Endodermal cell (in vitro differentiated cells): Measurements from ENCODE around the gene GRIN2D. TPM values are rescaled to one million over a fixed set of nuclear protein-coding genes. Genes with fewer than 3 reads are reported as not detected.
A peak's percentile ranks its signal among the peaks of the same experiment; 100 is the strongest.

ENCODE experiments used
- DNase-seq: peaks from one replicate; pipeline ENCODE4 v3.0.0-alpha.2; 2017
- H3K27ac ChIP-seq: 2 replicates; pipeline ENCODE4 v1.5.1; 2013; ENCODE audit warnings: mild to moderate bottlenecking, low read depth, low read length, moderate library complexity
- H3K27me3 ChIP-seq: 2 replicates; pipeline ENCODE4 v1.6.1; 2013; ENCODE audit warnings: mild to moderate bottlenecking, low read length, moderate library complexity; ENCODE audit not compliant: insufficient read depth, control insufficient read depth, poor library complexity, severe bottlenecking
- H3K36me3 ChIP-seq: 2 replicates; pipeline ENCODE4 v1.7.0; 2013; ENCODE audit warnings: mild to moderate bottlenecking, low read length, moderate library complexity; ENCODE audit not compliant: control insufficient read depth, insufficient read depth
- H3K4me1 ChIP-seq: one replicate; pipeline ENCODE4 v1.7.0; 2013; ENCODE audit warnings: low read length; ENCODE audit not compliant: control insufficient read depth, insufficient read depth
- H3K4me3 ChIP-seq: 2 replicates; pipeline ENCODE4 v1.5.1; 2013; ENCODE audit warnings: mild to moderate bottlenecking, low read length, moderate library complexity
- H3K9ac ChIP-seq: 2 replicates; pipeline ENCODE4 v1.6.1; 2013; ENCODE audit warnings: mild to moderate bottlenecking, low read length, moderate library complexity; ENCODE audit not compliant: poor library complexity, severe bottlenecking; ENCODE audit errors: extremely low read depth
- H3K9me3 ChIP-seq: 2 replicates; pipeline ENCODE4 v1.6.1; 2013; ENCODE audit warnings: mild to moderate bottlenecking, low read length, moderate library complexity; ENCODE audit not compliant: control insufficient read depth
- H3K27ac Mint-ChIP-seq: 2 replicates; pipeline ENCODE4 v1.8.0; 2020; ENCODE audit warnings: mixed read lengths
- H3K27me3 Mint-ChIP-seq: 2 replicates; pipeline ENCODE4 v1.8.0; 2021; ENCODE audit warnings: mild to moderate bottlenecking, mixed read lengths; ENCODE audit not compliant: insufficient read depth
- H3K36me3 Mint-ChIP-seq: 2 replicates; pipeline ENCODE4 v1.8.0; 2020; ENCODE audit warnings: low read depth, mixed read lengths
- H3K4me1 Mint-ChIP-seq: 2 replicates; pipeline ENCODE4 v1.8.0; 2020; ENCODE audit warnings: mixed read lengths
- H3K4me3 Mint-ChIP-seq: 2 replicates; pipeline ENCODE4 v1.8.0; 2020; ENCODE audit warnings: mild to moderate bottlenecking, moderate library complexity, mixed read lengths
- H3K9me3 Mint-ChIP-seq: 2 replicates; pipeline ENCODE4 v1.8.0; 2020; ENCODE audit warnings: mild to moderate bottlenecking, mixed read lengths
- WGBS, 2 experiments: methylation state at CpG; one replicate each; pipeline versions ENCODE4 v1.1.5 to v1.1.7; 2013; ENCODE audit warnings: missing lambda C conversion rate in 2 of 2, mixed read lengths in 1 of 2; ENCODE audit not compliant: insufficient coverage in 1 of 2, insufficient read length in 1 of 2; 5-methylcytosine and 5-hydroxymethylcytosine counted together
- total RNA-seq, 2 donors: library from RNA; stranded (reverse); fragmentation: NEBNext Ultra II Directional in 1 of 2; extraction: Animal tissue kit (Norgen Biotek cat#: 25700) in 1 of 2; gene quantifications; 2 replicates in 1 of 2; 3 replicates in 1 of 2; pipeline ENCODE4 v1.2.1, GENCODE V29; 2021
- TF ChIP-seq, protein P1 (sequence below): fragments of 200-600 bp; sonication (generic); conservative IDR thresholded peaks from 2 replicates; pipeline ENCODE4 v1.5.0; 2021; ENCODE audit warnings: antibody characterized with exemption, mild to moderate bottlenecking

GRIN2D gene
- total RNA-seq, 2 donors from 2014 or later = 0.77 to 1.2 TPM

DNA sequence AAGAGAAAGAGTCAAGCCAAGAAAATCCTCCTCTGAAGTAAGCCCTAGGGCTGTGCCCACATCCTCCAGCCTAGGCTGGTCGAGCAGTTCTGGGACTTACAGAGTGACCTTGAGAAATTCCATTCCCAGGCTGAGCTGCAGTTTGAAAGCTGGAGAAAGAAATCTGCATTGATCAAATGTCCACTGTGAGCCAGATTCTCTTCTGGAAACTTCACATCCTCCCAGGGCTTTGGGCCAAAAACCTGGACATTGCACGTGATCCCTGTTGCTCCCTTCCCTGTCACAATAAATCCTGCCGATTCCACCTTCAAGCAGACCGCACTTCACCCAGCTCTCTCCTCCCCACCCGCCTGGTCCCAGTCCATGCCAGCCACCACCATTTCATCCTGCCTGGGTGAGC is 45.4 kb upstream of the GRIN2D start:
- Histone ChIP-seq H3K36me3 (no peaks in the 10 kb centered on the region), H3K27ac (no peak overlapping the region), H3K27me3 (no peaks in the 10 kb centered on the region), H3K4me3 (no peak overlapping the region), H3K9ac (no peak overlapping the region), H3K9me3 (no peaks in the 10 kb centered on the region), H3K4me1 (no peaks in the 10 kb centered on the region)
- no peak overlapping the region for H3K4me3 Mint-ChIP-seq
- WGBS, 2 experiments = 88 to 92% methylated on average over 5 of the region's 5 CpGs
- peak overlapping the region; percentile 1 for H3K27ac Mint-ChIP-seq
- H3K27me3 Mint-ChIP-seq = no peaks in the 10 kb centered on the region
- H3K9me3 Mint-ChIP-seq = no peaks in the 10 kb centered on the region
- no peaks in the 10 kb centered on the region for H3K4me1 Mint-ChIP-seq
- no peaks in the 10 kb centered on the region for H3K36me3 Mint-ChIP-seq
- no peak for DNase-seq
- TF ChIP-seq, protein P1, sequence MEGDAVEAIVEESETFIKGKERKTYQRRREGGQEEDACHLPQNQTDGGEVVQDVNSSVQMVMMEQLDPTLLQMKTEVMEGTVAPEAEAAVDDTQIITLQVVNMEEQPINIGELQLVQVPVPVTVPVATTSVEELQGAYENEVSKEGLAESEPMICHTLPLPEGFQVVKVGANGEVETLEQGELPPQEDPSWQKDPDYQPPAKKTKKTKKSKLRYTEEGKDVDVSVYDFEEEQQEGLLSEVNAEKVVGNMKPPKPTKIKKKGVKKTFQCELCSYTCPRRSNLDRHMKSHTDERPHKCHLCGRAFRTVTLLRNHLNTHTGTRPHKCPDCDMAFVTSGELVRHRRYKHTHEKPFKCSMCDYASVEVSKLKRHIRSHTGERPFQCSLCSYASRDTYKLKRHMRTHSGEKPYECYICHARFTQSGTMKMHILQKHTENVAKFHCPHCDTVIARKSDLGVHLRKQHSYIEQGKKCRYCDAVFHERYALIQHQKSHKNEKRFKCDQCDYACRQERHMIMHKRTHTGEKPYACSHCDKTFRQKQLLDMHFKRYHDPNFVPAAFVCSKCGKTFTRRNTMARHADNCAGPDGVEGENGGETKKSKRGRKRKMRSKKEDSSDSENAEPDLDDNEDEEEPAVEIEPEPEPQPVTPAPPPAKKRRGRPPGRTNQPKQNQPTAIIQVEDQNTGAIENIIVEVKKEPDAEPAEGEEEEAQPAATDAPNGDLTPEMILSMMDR = no peak

GRCh38 chr19:48348737-48349136 is 44.7 kb upstream of the GRIN2D start:
- Mint-ChIP-seq H3K4me3 (no peak overlapping the region), H3K9me3 (no peaks in the 10 kb centered on the region), H3K27ac (no peak overlapping the region), H3K36me3 (no peaks in the 10 kb centered on the region), H3K4me1 (no peaks in the 10 kb centered on the region), H3K27me3 (no peaks in the 10 kb centered on the region)
- no peak for DNase-seq
- H3K9me3 ChIP-seq = no peaks in the 10 kb centered on the region
- H3K4me1 ChIP-seq = no peaks in the 10 kb centered on the region
- TF ChIP-seq, protein P1 = no peak
- H3K27me3 ChIP-seq = no peaks in the 10 kb centered on the region
- H3K27ac ChIP-seq = no peak overlapping the region
- WGBS, 2 experiments = 86 to 98% methylated on average over 5 to 7 of the region's 7 CpGs
- no peaks in the 10 kb centered on the region for H3K36me3 ChIP-seq
- no peak overlapping the region for H3K9ac ChIP-seq
- H3K4me3 ChIP-seq = no peak overlapping the region

- no peak for DNase-seq
- H3K27ac Mint-ChIP-seq = no peak overlapping the region
- H3K27me3 ChIP-seq = no peaks in the 10 kb centered on the region
- peaks cover 5% of the 10 kb centered on the region for H3K4me1 Mint-ChIP-seq
- H3K9ac ChIP-seq = no peak overlapping the region
- TF ChIP-seq, protein P1 = no peak
- H3K9me3 Mint-ChIP-seq = no peaks in the 10 kb centered on the region
- no peaks in the 10 kb centered on the region for H3K4me1 ChIP-seq
- no peaks in the 10 kb centered on the region for H3K9me3 ChIP-seq
- H3K27me3 Mint-ChIP-seq = no peaks in the 10 kb centered on the region
- no peak overlapping the region for H3K27ac ChIP-seq
- H3K4me3 Mint-ChIP-seq = no peak overlapping the region
- 93 to 94% methylated on average over 3 to 5 of the region's 5 CpGs for WGBS, 2 experiments
- no peaks in the 10 kb centered on the region for H3K36me3 Mint-ChIP-seq
- no peaks in the 10 kb centered on the region for H3K36me3 ChIP-seq
- H3K4me3 ChIP-seq = no peak overlapping the region
Observed at GRCh38 chr19:48350856-48351255, 42.6 kb upstream of the GRIN2D start.
